ENCODE results near the gene DCTN1. TPM values are rescaled to one million over a fixed set of nuclear protein-coding genes. Genes with fewer than 3 reads are reported as not detected.

Gene DCTN1
- total and polyA plus RNA-seq, 2 donors (not counting 3 experiments of a cell fraction or from before 2014, with no cell fraction given), result 130 to 170 TPM

- peaks cover 0 to 2% of the 10 kb centered on the region in 2 experiments for H3K27me3 ChIP-seq (ENCODE audit: control insufficient read depth in 2 of 2, insufficient read depth in 2 of 2, low read length in 2 of 2)
- H4K20me1 ChIP-seq (replicated peaks; ENCODE audit: control insufficient read depth, extremely low read depth, insufficient read depth, low read length), result no peaks in the 10 kb centered on the region
- no peak overlapping the region for H3K4me3 ChIP-seq (replicated peaks in 1 of 3; ENCODE audit: insufficient read depth in 1 of 3, low read depth in 1 of 3, low read length in 3 of 3)
- DNase-seq (ENCODE audit: low read depth, low spot score), result peak; percentile 41
- ChIA-PET CTCF (interaction anchor here (1.0 to 3.0 kb wide), 5 partner anchors 8 to 573 kb away, joined by 3 to 22 read pairs (median 3); no protein-coding TSS in a partner anchor), POLR2A (no interaction called here)
- no peak overlapping the region for H3K27ac ChIP-seq (ENCODE audit: insufficient read depth, low read depth, low read length)
- H3K79me2 ChIP-seq (ENCODE audit: control insufficient read depth, insufficient read depth, low read length), result no peaks in the 10 kb centered on the region
- no peak overlapping the region for H3K9ac ChIP-seq (replicated peaks; ENCODE audit: extremely low read depth, insufficient read depth, low read length)
- H3K4me1 ChIP-seq (ENCODE audit: control insufficient read depth, extremely low read depth, insufficient read depth, low read length), result no peaks in the 10 kb centered on the region
- H3K9me3 ChIP-seq (replicated peaks; ENCODE audit: control insufficient read depth, insufficient read depth, low read length), result no peaks in the 10 kb centered on the region
- dilution Hi-C loops (cut with MboI; ENCODE audit: extremely low pct_ligation_motif_present, low sequenced_read_pairs) (no loop called here), intact Hi-C loops (cut with micrococcal nuclease) (loop anchor here (1.0 to 10.0 kb wide), 3 partner anchors 16 to 575 kb away; partner anchors contain the start of gene STAMBP)
- no TSS peak for BruUV-seq (replicated peaks)
- FAIRE-seq, result peak; percentile 4
- no peaks in the 10 kb centered on the region for H3K9me1 ChIP-seq (replicated peaks; ENCODE audit: control insufficient read depth, extremely low read depth, insufficient read depth, low read length)
- H2AFZ ChIP-seq (ENCODE audit: low read depth, low read length), result no peak overlapping the region
- H3K4me2 ChIP-seq (ENCODE audit: insufficient read depth, low read length), result no peak overlapping the region
- TF ChIP-seq FOS (IDR thresholded peaks at IDR 0.05; ENCODE audit: borderline replicate concordance, insufficient read depth, low read length) (no peak), POLR2AphosphoS5 (IDR thresholded peaks at IDR 0.05; ENCODE audit: insufficient read depth, low read depth, low read length) (no peak), CTCF (IDR thresholded peaks at IDR 0.05; ENCODE audit: extremely low read depth in 1 of 2, insufficient read depth in 1 of 2, low read depth in 1 of 2, low read length in 2 of 2) (peak; percentile 42 to 53), JUN (IDR thresholded peaks at IDR 0.05; ENCODE audit: borderline replicate concordance, insufficient read depth, insufficient read length, low read depth) (no peak), EZH2 (IDR thresholded peaks at IDR 0.05; ENCODE audit: borderline replicate concordance, low read depth, low read length, severe bottlenecking) (no peak), MYC (IDR thresholded peaks at IDR 0.05; ENCODE audit: low read depth, low read length) (no peak), GATA2 (IDR thresholded peaks at IDR 0.05; ENCODE audit: insufficient read depth, insufficient read length, low read depth, low read length) (no peak)
- H3K36me3 ChIP-seq (ENCODE audit: control insufficient read depth in 2 of 2, extremely low read depth in 1 of 2, insufficient read depth in 2 of 2, low read length in 2 of 2), result no peaks in the 10 kb centered on the region
Observed at GRCh38 chr2:74399785-74400184, 19.7 kb upstream of the DCTN1 start.
